HG02571 (cell line): ENCODE data around the gene IL1RAPL1.
"Not testable (repeated sequence)": the region's sequence is repeated elsewhere in the genome, so short reads cannot be mapped to it uniquely, and the experiment has no call there.

Experiments used
- ATAC-seq: cut with Tn5 transposase; IDR thresholded peaks from one replicate; pipeline ENCODE4 v1.9.1; 2021; ENCODE audit warnings: mild to moderate bottlenecking, moderate library complexity; ENCODE audit not compliant: unreplicated experiment

IL1RAPL1 gene

DNA sequence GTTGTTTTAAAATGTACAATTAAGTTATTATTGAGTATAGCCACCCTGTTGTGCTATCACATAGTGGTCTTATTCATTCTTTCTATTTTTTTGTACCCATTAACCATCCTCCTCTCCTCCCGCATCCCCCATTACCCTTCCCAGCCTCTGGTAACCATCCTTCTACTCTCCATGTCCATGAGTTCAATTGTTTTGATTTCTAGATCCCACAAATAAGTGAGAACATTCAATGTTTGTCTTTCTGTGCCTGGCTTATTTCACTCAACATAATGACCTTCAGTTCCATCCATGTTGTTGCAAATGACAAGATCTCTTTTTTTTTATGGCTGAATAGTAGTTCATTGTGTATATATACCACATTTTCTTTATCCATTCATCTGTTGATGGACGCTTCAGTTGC is 179.3 kb downstream of the IL1RAPL1 start:
- ATAC-seq: not testable (repeated sequence)

DNA sequence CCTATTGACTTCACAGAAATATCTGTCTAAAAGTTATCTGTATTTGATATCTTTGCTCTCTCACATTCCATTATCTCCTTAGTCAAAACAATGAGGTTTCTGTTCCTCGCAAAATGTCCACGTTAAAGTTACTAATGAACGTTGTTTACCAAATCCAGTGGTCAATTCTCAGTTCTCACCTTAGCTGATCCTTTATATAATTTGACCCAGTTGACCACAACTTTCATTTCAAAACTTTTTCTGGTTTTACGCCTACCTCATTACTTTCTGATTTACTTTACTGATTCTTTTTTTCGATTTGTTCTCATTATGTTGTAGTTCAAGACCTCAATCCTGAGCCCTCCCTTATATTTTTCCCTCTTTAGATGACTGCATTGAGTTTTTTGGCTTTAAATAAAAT is 186.6 kb downstream of the IL1RAPL1 start:
- ATAC-seq: no peak

- no peak for ATAC-seq
These were observed 200.0 kb downstream of the IL1RAPL1 start for GRCh38 chrX:28787206-28787605.

DNA sequence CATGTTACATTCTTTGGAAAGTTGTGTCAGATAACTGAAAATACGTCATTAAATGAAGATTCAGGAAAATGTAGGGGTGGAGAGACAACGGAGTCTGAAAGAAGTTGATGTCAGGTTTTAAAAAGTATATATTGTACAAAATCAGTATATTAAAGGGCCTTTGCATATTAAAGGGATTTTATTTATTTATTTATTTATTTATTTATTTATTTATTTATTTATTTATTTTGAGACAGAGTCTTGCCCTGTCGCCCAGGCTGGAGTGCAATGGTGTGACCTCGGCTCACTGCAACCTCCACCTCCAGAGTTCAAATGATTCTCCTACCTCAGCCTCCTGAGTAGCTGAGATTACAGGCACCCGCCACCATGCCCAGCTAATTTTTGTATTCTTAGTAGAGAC is 213.4 kb downstream of the IL1RAPL1 start:
- not testable (repeated sequence) for ATAC-seq

DNA sequence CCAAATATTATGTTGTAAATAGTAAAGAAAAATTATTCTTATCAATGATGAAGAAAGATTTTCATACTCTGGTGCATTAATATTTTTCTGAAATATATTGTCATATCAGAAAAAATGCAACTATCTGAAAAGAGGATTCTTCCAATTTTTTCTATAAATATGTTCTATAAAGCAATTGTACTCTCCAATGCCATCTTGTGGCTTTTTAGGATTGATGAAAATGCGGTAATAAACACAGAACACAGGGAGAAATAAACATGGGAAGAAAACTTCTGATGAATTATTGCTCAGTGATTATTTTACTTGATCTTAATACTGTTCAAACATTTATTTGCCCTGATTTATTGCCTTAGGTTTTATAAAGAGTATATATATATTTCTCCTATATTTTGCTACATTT is 215.4 kb downstream of the IL1RAPL1 start:
- ATAC-seq: no peak

- no peak for ATAC-seq
These were observed 248.7 kb downstream of the IL1RAPL1 start for GRCh38 chrX:28835991-28836390.

DNA sequence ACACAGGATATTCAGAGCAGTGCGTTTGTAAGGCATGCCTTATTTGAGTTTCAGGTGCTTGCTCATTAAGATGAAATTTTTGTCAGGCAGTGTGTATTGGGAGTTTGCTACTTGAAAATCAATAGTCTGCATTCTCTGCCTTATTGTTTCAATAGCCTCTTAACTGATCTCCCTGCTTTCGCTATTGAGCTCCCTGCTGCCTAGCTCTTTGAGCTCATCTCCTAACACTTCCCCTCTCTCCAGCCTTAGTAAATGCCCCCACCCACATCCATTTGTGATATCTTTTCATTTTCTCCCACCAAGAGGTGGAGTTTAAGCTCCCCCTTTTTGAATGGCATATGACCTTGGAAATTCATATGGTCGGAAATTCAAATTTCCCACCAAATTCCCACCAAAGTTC is 256.6 kb downstream of the IL1RAPL1 start:
- ATAC-seq: no peak

DNA sequence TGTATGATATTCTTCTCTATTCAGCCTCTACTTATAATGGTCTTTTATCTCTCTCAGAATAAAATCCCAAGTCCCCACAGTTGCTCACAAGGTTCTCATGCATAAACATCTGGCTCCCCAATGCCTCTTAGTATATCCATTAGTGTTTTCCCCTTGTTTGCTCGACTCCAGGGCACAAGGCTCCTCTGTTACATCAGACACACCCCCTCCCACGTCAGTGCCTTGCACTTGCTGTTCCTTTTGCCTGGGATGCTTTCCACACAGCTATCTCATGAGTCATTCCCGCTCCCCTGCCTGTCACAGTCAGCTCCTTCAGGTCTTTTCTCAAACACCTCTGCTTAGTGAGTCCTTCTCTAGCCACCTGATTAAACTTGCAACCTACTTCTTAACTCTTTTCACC is 260.2 kb downstream of the IL1RAPL1 start:
- ATAC-seq: no peak

GRCh38 chrX:28848707-28849106 is 261.5 kb downstream of the IL1RAPL1 start:
- ATAC-seq: no peak

- ATAC-seq: no peak
These were observed 263.7 kb downstream of the IL1RAPL1 start for GRCh38 chrX:28850955-28851354.

GRCh38 chrX:28851871-28852270 is 264.6 kb downstream of the IL1RAPL1 start:
- no peak for ATAC-seq

GRCh38 chrX:28854637-28855036 is 267.4 kb downstream of the IL1RAPL1 start:
- ATAC-seq: no peak

DNA sequence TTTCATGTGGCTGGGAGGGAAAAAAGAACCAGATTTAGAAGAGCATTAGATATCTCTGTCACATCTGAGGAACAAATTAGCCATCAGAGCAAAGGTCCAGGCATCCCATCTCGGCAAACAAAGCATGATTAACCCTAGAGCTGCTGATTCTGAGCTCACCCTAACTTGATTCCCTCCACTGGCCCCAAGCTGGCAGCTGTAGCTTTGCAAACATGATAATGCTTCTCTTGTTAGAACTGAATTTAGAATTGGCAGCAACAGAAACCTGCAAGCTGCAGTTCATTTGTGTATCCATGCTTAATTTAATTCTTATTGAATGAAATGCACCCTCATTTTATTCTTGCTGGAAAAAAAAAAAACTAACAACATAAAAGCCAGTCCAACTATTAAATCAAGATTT is 289.2 kb downstream of the IL1RAPL1 start:
- ATAC-seq: no peak

- ATAC-seq: no peak
These were observed 289.7 kb downstream of the IL1RAPL1 start for GRCh38 chrX:28876901-28877300.

DNA sequence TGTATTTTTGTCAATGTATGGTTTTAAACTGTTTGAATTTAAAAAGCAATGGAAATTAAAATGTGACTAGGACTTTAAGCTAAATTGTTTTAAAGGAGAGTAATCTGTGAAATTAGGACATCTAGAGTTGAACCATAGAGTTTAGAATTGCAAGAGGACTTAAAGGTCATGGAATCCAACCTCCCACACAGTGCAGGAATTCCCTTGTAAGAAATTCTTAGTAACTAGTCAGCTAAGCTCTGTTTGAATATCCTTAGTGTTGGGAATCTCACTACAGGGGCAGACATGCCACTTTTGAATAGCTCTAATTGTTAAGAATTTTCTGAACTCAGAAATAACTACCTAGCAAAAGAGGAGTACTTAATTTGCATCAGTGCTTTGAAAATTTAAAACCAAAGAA is 292.9 kb downstream of the IL1RAPL1 start:
- ATAC-seq: no peak

- ATAC-seq: no peak
These were observed 297.6 kb downstream of the IL1RAPL1 start for GRCh38 chrX:28884823-28885222.

DNA sequence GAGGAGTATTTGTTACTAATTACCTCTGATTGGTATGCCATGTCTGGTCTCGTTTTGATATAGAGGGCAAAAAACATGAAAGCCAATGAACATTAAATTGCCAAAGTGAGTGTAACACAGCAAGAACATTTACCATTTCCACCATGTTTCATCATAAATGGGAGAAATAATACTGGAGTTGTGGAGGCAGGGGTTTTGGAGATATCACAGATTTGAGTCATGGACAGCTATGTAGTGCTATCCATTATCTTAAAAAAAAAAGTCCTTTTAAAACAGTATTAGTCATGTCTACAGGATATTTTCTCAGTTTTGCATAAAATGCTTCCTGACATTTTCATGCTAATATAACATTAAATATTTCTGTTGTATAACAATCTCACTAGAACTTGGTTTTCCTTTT is 301.2 kb downstream of the IL1RAPL1 start:
- no peak for ATAC-seq

DNA sequence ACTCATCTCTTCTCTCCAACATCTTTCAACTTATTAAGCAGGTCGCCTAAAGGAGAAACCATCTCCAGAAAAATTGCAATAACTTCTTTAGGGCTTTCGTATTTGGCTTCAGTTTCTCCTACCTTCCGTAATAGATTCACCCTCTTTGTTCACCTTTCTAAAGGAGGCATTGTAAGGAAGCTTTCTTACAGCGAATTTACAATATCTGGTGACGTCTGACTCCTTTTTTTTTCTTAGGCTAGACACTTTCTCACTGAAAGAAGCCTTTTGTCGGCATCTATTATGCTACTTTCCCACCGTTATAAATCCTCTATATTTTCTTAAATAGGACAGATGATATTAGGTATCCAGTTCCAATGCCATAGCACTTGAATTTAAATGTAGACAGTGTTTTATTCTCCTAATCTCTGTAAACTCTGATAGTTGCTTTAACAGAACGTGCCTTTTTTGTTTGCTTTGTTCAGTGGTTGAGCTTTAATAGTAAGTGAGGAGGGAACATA is 302.4 kb downstream of the IL1RAPL1 start:
- ATAC-seq: no peak

GRCh38 chrX:28901637-28902036 is 314.4 kb downstream of the IL1RAPL1 start:
- ATAC-seq: no peak

DNA sequence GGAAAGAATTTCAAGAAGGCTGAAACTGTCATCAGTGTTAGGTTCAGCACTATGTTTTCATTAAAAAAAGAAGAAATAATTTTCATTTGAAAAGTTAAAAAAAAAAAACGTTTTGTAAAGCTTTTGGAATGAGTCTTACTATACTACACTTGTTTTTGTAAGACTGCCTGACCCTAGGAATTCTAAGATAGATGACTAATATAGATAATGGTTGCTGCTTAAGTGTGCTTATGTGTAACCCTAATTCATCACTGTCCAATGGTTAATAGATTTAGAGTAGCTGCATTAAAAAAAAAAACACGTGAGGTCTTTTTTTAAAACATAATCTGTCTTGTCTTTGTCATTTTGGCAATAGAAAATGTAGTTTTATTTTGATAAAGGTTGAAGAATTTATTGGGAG is 323.2 kb downstream of the IL1RAPL1 start:
- no peak for ATAC-seq

DNA sequence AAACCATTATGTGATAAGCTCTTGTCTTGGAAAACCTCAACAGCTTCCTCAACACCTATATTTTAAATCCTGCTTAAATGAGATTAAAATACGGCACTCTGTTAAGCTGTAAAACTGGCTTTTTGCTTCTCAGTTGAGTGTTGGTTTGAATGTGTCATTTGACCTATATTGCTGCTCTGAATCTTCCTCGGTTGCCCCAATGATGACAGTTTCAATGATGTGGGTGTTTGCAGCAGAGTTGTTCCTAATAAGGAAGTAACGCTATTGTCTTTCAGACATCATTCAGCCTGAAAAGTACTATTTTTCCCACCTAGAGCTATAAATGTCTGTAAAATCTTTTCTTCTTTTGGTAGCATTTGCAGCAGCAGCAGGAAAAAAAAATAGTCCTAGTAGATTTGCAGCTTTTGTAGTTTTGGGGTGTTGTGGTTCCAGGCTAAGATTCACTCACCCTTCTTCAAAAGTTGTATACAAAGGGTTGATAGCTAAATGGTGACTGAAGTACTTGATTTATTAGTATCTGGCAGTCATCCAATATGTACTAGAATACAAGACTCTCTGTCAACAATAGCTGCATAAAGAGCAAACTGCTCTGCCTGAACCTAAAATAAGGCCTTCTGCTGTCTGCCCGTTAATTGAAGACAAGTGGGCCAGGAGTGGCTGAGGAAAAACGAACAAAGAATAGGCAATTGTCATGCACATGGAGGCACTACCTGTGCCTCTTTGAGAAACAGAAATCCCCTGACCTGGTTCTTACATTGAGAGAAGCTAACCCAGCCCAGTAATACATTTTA is 333.1 kb downstream of the IL1RAPL1 start:
- no peak for ATAC-seq

DNA sequence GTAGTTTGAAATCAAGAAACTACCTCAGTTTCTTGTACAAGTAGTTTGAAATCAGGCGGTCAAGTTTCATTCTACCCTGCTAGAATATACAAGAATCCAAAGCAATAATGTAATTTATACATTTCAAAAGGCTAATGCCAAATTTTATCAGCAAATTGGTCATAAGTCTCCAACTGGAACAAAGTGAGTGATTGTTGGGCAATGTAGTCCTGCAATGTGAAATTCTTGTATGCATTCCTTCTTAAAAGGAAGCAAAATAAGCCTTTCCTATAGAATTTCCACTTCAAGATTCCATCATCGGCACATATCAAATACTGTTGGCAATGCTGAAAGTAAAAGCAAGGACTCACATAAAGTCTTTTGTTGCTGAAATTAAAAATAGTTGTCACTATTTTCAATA is 334.9 kb downstream of the IL1RAPL1 start:
- ATAC-seq: no peak

DNA sequence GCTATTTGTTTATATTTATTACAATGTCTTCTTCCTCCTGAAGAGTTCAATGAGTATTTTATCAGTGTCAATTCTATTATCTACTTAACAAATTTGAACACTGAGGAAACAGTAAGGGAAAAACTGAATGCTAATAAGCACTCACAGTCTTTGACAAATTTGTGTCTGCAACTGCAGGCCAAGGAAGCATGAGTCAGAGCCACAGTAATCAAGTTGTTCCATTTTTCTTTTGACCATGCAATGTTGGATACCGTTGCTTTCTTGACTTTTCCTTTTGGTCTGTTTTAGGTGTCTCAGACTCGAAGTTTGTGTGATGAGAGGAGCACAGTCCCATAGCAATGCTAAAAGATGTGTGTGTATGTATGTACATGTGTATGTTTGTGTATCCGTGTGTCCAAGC is 359.6 kb downstream of the IL1RAPL1 start:
- ATAC-seq: no peak
